H9 (cell line): Measurements from ENCODE around the gene SUPT6H. TPM values are rescaled to one million over a fixed set of nuclear protein-coding genes. Genes with fewer than 3 reads are reported as not detected.

Experiments used
- DNase-seq: peaks from one replicate; pipeline ENCODE4 v3.0.0-alpha.2; 2017
- H2AFZ ChIP-seq: one replicate; pipeline ENCODE4 v1.6.1; 2013; ENCODE audit warnings: mild to moderate bottlenecking, low read length, control low read depth, moderate library complexity
- H2AK5ac ChIP-seq: 2 replicates; pipeline ENCODE4 v1.6.1; 2013; ENCODE audit warnings: low read length, control low read depth, mixed read lengths; ENCODE audit not compliant: insufficient read length
- H2BK120ac ChIP-seq: one replicate; pipeline ENCODE4 v1.6.1; 2013; ENCODE audit warnings: low read depth, mild to moderate bottlenecking, low read length, control low read depth, inconsistent platforms; ENCODE audit not compliant: poor library complexity, severe bottlenecking
- H2BK12ac ChIP-seq: 2 replicates; pipeline ENCODE4 v1.6.1; 2013; ENCODE audit warnings: low read length, control low read depth, mixed read lengths, low read depth; ENCODE audit not compliant: insufficient read length
- H2BK15ac ChIP-seq: 2 replicates; pipeline ENCODE4 v1.6.1; 2013; ENCODE audit warnings: low read depth, low read length, control low read depth
- H2BK20ac ChIP-seq: one replicate; pipeline ENCODE4 v1.6.1; 2013; ENCODE audit warnings: low read depth, mild to moderate bottlenecking, low read length, control low read depth, inconsistent platforms; ENCODE audit not compliant: poor library complexity, severe bottlenecking
- H2BK5ac ChIP-seq: 2 replicates; pipeline ENCODE4 v1.6.1; 2013; ENCODE audit warnings: low read length, control low read depth, mixed read lengths; ENCODE audit not compliant: insufficient read length
- H3K14ac ChIP-seq: 2 replicates; pipeline ENCODE4 v1.6.1; 2013; ENCODE audit warnings: low read length, control low read depth; ENCODE audit not compliant: insufficient read depth
- H3K18ac ChIP-seq: 2 replicates; pipeline ENCODE4 v1.6.1; 2013; ENCODE audit warnings: low read depth, mild to moderate bottlenecking, mixed read lengths, low read length, control low read depth; ENCODE audit not compliant: insufficient read length
- H3K23ac ChIP-seq: 2 replicates; pipeline ENCODE4 v1.6.1; 2013; ENCODE audit warnings: low read length, control low read depth, mixed read lengths, low read depth; ENCODE audit not compliant: insufficient read length
- H3K23me2 ChIP-seq: 2 replicates; pipeline ENCODE4 v1.6.1; 2013; ENCODE audit warnings: low read depth, mild to moderate bottlenecking, mixed read lengths, low read length, control low read depth; ENCODE audit not compliant: insufficient read length, poor library complexity, severe bottlenecking
- H3K27ac ChIP-seq: 2 replicates; pipeline ENCODE4 v1.5.1; 2013; ENCODE audit warnings: low read length, control low read depth, mixed read lengths, low read depth; ENCODE audit not compliant: insufficient read length
- H3K27me3 ChIP-seq: 2 replicates; pipeline ENCODE4 v1.6.1; 2013; ENCODE audit warnings: low read length, control low read depth, inconsistent platforms; ENCODE audit not compliant: insufficient read depth
- H3K4ac ChIP-seq: 2 replicates; pipeline ENCODE4 v1.6.1; 2013; ENCODE audit warnings: low read depth, mild to moderate bottlenecking, control low read depth, inconsistent platforms, low read length, moderate library complexity
- H3K4me1 ChIP-seq: 2 replicates; pipeline ENCODE4 v1.6.1; 2013; ENCODE audit warnings: low read length, control low read depth, inconsistent platforms; ENCODE audit not compliant: insufficient read depth
- H3K4me2 ChIP-seq: 2 replicates; pipeline ENCODE4 v1.6.1; 2013; ENCODE audit warnings: low read length, control low read depth, mixed read lengths; ENCODE audit not compliant: insufficient read length, insufficient read depth
- H3K56ac ChIP-seq: 2 replicates; pipeline ENCODE4 v1.6.1; 2013; ENCODE audit warnings: low read depth, mild to moderate bottlenecking, mixed read lengths, low read length, control low read depth; ENCODE audit not compliant: insufficient read length
- H3K79me1 ChIP-seq: 2 replicates; pipeline ENCODE4 v1.6.1; 2013; ENCODE audit warnings: low read depth, mild to moderate bottlenecking, moderate library complexity, low read length, control low read depth, inconsistent platforms; ENCODE audit not compliant: insufficient read depth, poor library complexity, severe bottlenecking
- H3K79me2 ChIP-seq: 2 replicates; pipeline ENCODE4 v1.6.1; 2013; ENCODE audit warnings: low read length, control low read depth, inconsistent platforms; ENCODE audit not compliant: insufficient read depth
- H3K9ac ChIP-seq: 2 replicates; pipeline ENCODE4 v1.6.1; 2013; ENCODE audit warnings: low read length, control low read depth, mixed read lengths; ENCODE audit not compliant: insufficient read length; ENCODE audit errors: extremely low read depth
- H3K9me3 ChIP-seq: one replicate; pipeline ENCODE4 v1.6.1; 2013; ENCODE audit warnings: low read depth, low read length, inconsistent platforms; ENCODE audit not compliant: control insufficient read depth
- H3T11ph ChIP-seq: one replicate; pipeline ENCODE4 v1.6.1; 2013; ENCODE audit warnings: mild to moderate bottlenecking, low read length, control low read depth, inconsistent platforms
- H4K20me1 ChIP-seq: one replicate; pipeline ENCODE4 v1.6.1; 2013; ENCODE audit not compliant: control insufficient read depth, insufficient read length, insufficient read depth
- H4K5ac ChIP-seq: 2 replicates; pipeline ENCODE4 v1.6.1; 2013; ENCODE audit warnings: low read depth, mild to moderate bottlenecking, mixed read lengths, low read length, control low read depth; ENCODE audit not compliant: insufficient read length
- H4K8ac ChIP-seq: replicated peaks from 2 replicates; pipeline ENCODE4 v1.6.1; 2013; ENCODE audit warnings: low read length, control low read depth, mixed read lengths, low read depth; ENCODE audit not compliant: insufficient read length
- H4K91ac ChIP-seq: 2 replicates; pipeline ENCODE4 v1.6.1; 2013; ENCODE audit warnings: low read depth, mild to moderate bottlenecking, moderate library complexity, mixed read lengths, low read length, control low read depth; ENCODE audit not compliant: insufficient read length
- H3K27ac Mint-ChIP-seq, 3 experiments: 2 replicates in 2 of 3; 3 replicates in 1 of 3; pipeline ENCODE4 v1.8.0; 2020 to 2021; ENCODE audit warnings: mixed read lengths in 3 of 3, mild to moderate bottlenecking in 1 of 3, moderate library complexity in 1 of 3
- H3K27me3 Mint-ChIP-seq: 2 replicates; pipeline ENCODE4 v1.8.0; 2021; ENCODE audit warnings: low read depth, mild to moderate bottlenecking, moderate library complexity, mixed read lengths
- H3K36me3 Mint-ChIP-seq, 3 experiments: 2 replicates in 2 of 3; 3 replicates in 1 of 3; pipeline ENCODE4 v1.8.0; 2020 to 2021; ENCODE audit warnings: low read depth in 3 of 3, mixed read lengths in 3 of 3; ENCODE audit not compliant: insufficient read depth in 1 of 3
- H3K4me1 Mint-ChIP-seq, 2 experiments: 2 replicates each; pipeline ENCODE4 v1.8.0; 2020; ENCODE audit warnings: mixed read lengths in 2 of 2
- H3K4me3 Mint-ChIP-seq, 2 experiments: 2 replicates in 1 of 2; 3 replicates in 1 of 2; pipeline ENCODE4 v1.8.0; 2020 to 2021; ENCODE audit warnings: mild to moderate bottlenecking in 2 of 2, mixed read lengths in 2 of 2, moderate library complexity in 1 of 2
- H3K9me3 Mint-ChIP-seq, 2 experiments: 2 replicates in 1 of 2; 3 replicates in 1 of 2; pipeline ENCODE4 v1.8.0; 2020; ENCODE audit warnings: mild to moderate bottlenecking in 2 of 2, mixed read lengths in 2 of 2, moderate library complexity in 1 of 2
- WGBS: extraction: QIAGEN DNeasy Blood & Tissue Kit; methylation state at CpG from one replicate; pipeline ENCODE4 v1.1.7; 2013; ENCODE audit warnings: missing lambda C conversion rate, low lambda C conversion rate, mixed read lengths; ENCODE audit not compliant: insufficient read length; ENCODE audit errors: extremely low coverage; 5-methylcytosine and 5-hydroxymethylcytosine counted together
- total RNA-seq: library from RNA; stranded (reverse); gene quantifications from 2 replicates; pipeline ENCODE4 v1.2.1, GENCODE V29; 2021
- TF ChIP-seq, protein P1 (sequence below): fragments of 200-600 bp; sonication (generic); conservative IDR thresholded peaks from 3 replicates; pipeline ENCODE4 v1.8.0; 2021; ENCODE audit warnings: antibody characterized with exemption, mild to moderate bottlenecking

Gene SUPT6H
- total RNA-seq, 1 experiment from 2014 or later: 85.8 TPM

- no peak within 1 kb of the TSS for H2BK15ac ChIP-seq
- no peak within 1 kb of the TSS for H2AK5ac ChIP-seq
- no peak within 1 kb of the TSS for H2BK20ac ChIP-seq
- H3K9me3 ChIP-seq: no peaks in the 10 kb centered on the region
- H3K4ac ChIP-seq: no peak within 1 kb of the TSS
- no peak within 1 kb of the TSS for H2BK120ac ChIP-seq
- H3K4me1 Mint-ChIP-seq: peaks cover 14 to 23% of the 10 kb centered on the region in 2 experiments
- peak within 1 kb of the TSS; percentile 42; the same call in 1 of the 2 replicates for H3K14ac ChIP-seq
- H3K36me3 Mint-ChIP-seq: peaks cover 20 to 56% (median 45%) of the 10 kb centered on the region in 3 experiments
- peaks cover 6% of the 10 kb centered on the region for H3K23me2 ChIP-seq
- H4K8ac ChIP-seq: no peak within 1 kb of the TSS
- H3K18ac ChIP-seq: no peak within 1 kb of the TSS
- H3K27me3 ChIP-seq: no peaks in the 10 kb centered on the region
- H3K4me3 Mint-ChIP-seq: peak within 1 kb of the TSS; percentile 87 to 94
- H4K20me1 ChIP-seq: no peaks in the 10 kb centered on the region
- peak within 1 kb of the TSS; percentile 99 for H3K4me2 ChIP-seq
- peak within 1 kb of the TSS; percentile 62 to 84 (median 73) for H3K27ac Mint-ChIP-seq
- H3K27ac ChIP-seq: no peak within 1 kb of the TSS
- H3K79me2 ChIP-seq: no peaks in the 10 kb centered on the region; the same call in 1 of the 2 replicates
- H3K4me1 ChIP-seq: no peaks in the 10 kb centered on the region
- TF ChIP-seq, protein P1, sequence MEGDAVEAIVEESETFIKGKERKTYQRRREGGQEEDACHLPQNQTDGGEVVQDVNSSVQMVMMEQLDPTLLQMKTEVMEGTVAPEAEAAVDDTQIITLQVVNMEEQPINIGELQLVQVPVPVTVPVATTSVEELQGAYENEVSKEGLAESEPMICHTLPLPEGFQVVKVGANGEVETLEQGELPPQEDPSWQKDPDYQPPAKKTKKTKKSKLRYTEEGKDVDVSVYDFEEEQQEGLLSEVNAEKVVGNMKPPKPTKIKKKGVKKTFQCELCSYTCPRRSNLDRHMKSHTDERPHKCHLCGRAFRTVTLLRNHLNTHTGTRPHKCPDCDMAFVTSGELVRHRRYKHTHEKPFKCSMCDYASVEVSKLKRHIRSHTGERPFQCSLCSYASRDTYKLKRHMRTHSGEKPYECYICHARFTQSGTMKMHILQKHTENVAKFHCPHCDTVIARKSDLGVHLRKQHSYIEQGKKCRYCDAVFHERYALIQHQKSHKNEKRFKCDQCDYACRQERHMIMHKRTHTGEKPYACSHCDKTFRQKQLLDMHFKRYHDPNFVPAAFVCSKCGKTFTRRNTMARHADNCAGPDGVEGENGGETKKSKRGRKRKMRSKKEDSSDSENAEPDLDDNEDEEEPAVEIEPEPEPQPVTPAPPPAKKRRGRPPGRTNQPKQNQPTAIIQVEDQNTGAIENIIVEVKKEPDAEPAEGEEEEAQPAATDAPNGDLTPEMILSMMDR: no peak
- H2BK5ac ChIP-seq: no peak within 1 kb of the TSS
- H3K79me1 ChIP-seq: no peaks in the 10 kb centered on the region
- DNase-seq: peak; percentile 98
- no peak within 1 kb of the TSS for H2BK12ac ChIP-seq
- H4K91ac ChIP-seq: no peak within 1 kb of the TSS
- H3K56ac ChIP-seq: no peak within 1 kb of the TSS
- WGBS: no CpG with 5 or more reads among the region's 89 CpGs
- H2AFZ ChIP-seq: no peak within 1 kb of the TSS
- peak within 1 kb of the TSS; percentile 90 for H3K9ac ChIP-seq
- no peaks in the 10 kb centered on the region for H3K9me3 Mint-ChIP-seq
- no peak within 1 kb of the TSS for H3K23ac ChIP-seq
- H3K27me3 Mint-ChIP-seq: no peaks in the 10 kb centered on the region
- H4K5ac ChIP-seq: no peak within 1 kb of the TSS
- no peak within 1 kb of the TSS for H3T11ph ChIP-seq
Measured at GRCh38 chr17:28644787-28645575, 17.0 kb upstream of the SUPT6H start, which contains the start of gene BLTP2. Gene BLTP2 (minus strand): TSS chr17:28645158. CDS start chr17:28645056, 102 bp downstream.
